ENCODE measurements around the gene ARAP1. TPM values are rescaled to one million over a fixed set of nuclear protein-coding genes. Genes with fewer than 3 reads are reported as not detected.

The ARAP1 gene
- total and polyA plus RNA-seq, 3 experiments from 2014 or later = 39.8 to 64.0 (median 61.2) TPM

- Histone ChIP-seq H3K27ac (ENCODE audit: low read depth, low read length) (no peak overlapping the region), H3K36me3 (ENCODE audit: insufficient read depth, low read length) (no peaks in the 10 kb centered on the region), H3K4me1 (ENCODE audit: insufficient read depth, low read length) (peaks cover 19% of the 10 kb centered on the region), H3K27me3 (ENCODE audit: insufficient read depth, low read length, poor library complexity, severe bottlenecking) (no peaks in the 10 kb centered on the region), H3K4me3 (ENCODE audit: low read length) (no peak overlapping the region), H3K9me3 (ENCODE audit: low read length) (no peaks in the 10 kb centered on the region)
- POLR2A ChIA-PET = no interaction called here
- DNase-seq = no peak
- H3K4me3 Mint-ChIP-seq = no peak overlapping the region
- peaks cover 0 to 3% (median 0%) of the 10 kb centered on the region in 3 donors for H3K36me3 Mint-ChIP-seq
- H3K9me3 Mint-ChIP-seq = no peaks in the 10 kb centered on the region
- CTCF ChIA-PET = interaction anchor here (0.8 to 2.4 kb wide), 2 partner anchors 24 to 64 kb away, joined by 3 to 9 read pairs; no protein-coding TSS in a partner anchor
- H3K27ac Mint-ChIP-seq = peak overlapping the region in 1 of 8 donors; percentile 23
- peaks cover 0 to 2% of the 10 kb centered on the region in 2 donors for H3K27me3 Mint-ChIP-seq
- peaks cover 21 to 30% (median 24%) of the 10 kb centered on the region in 3 donors for H3K4me1 Mint-ChIP-seq
Measured at GRCh38 chr11:72789493-72790131, 37.4 kb upstream of the ARAP1 start.

DNA sequence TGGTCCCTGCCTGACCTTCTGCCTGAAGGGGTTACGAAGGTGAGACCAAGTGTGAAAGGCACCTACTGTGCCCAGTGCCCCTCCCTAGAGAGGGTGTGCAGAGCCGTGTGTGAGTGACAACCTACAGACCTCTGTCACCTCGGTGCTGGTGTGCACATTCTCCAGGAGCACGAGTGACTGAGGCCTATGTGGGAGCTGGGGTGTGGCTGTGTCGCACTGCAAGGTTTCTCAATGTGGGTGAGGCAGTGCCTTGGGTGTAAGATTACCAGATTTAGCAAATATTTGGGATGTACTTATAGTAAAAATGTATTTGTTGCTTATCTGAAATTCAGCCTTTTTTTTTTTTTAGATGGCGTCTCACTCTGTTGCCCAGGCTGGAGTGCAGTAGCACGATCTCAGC is 36.0 kb upstream of the ARAP1 start:
- Histone ChIP-seq H3K27me3 (ENCODE audit: insufficient read depth, low read length, poor library complexity, severe bottlenecking) (no peaks in the 10 kb centered on the region), H3K27ac (ENCODE audit: low read depth, low read length) (peak overlapping the region; percentile 69), H3K4me1 (ENCODE audit: insufficient read depth, low read length) (peaks cover 9% of the 10 kb centered on the region), H3K9me3 (ENCODE audit: low read length) (no peaks in the 10 kb centered on the region), H3K36me3 (ENCODE audit: insufficient read depth, low read length) (no peaks in the 10 kb centered on the region), H3K4me3 (ENCODE audit: low read length) (no peak overlapping the region)
- no peaks in the 10 kb centered on the region for H3K36me3 Mint-ChIP-seq
- DNase-seq = no peak
- H3K4me1 Mint-ChIP-seq = peaks cover 10 to 16% (median 12%) of the 10 kb centered on the region in 3 donors
- peak overlapping the region in 2 of 8 donors; percentile 86 to 90 for H3K27ac Mint-ChIP-seq
- H3K27me3 Mint-ChIP-seq = peaks cover 0 to 2% of the 10 kb centered on the region in 2 donors
- no peak overlapping the region for H3K4me3 Mint-ChIP-seq
- ChIA-PET POLR2A (no interaction called here), CTCF (interaction anchor here (1.8 kb wide), 1 partner anchor 63 kb away, joined by 5 read pairs; no protein-coding TSS in a partner anchor)
- no peaks in the 10 kb centered on the region for H3K9me3 Mint-ChIP-seq

GRCh38 chr11:72787216-72788104 is 35.3 kb upstream of the ARAP1 start:
- ChIA-PET POLR2A (no interaction called here), CTCF (interaction anchor here (1.2 to 1.8 kb wide), 2 partner anchors 26 to 62 kb away, joined by 3 to 5 read pairs; no protein-coding TSS in a partner anchor)
- Mint-ChIP-seq H3K36me3 (no peaks in the 10 kb centered on the region), H3K9me3 (no peaks in the 10 kb centered on the region), H3K4me1 (peaks cover 7 to 13% (median 10%) of the 10 kb centered on the region in 3 donors), H3K4me3 (no peak overlapping the region), H3K27ac (peak overlapping the region in 1 of 8 donors; percentile 86), H3K27me3 (peaks cover 0 to 2% of the 10 kb centered on the region in 2 donors)
- Histone ChIP-seq H3K4me3 (ENCODE audit: low read length) (no peak overlapping the region), H3K36me3 (ENCODE audit: insufficient read depth, low read length) (no peaks in the 10 kb centered on the region), H3K27ac (ENCODE audit: low read depth, low read length) (peak overlapping the region; percentile 69), H3K9me3 (ENCODE audit: low read length) (no peaks in the 10 kb centered on the region), H3K4me1 (ENCODE audit: insufficient read depth, low read length) (peaks cover 3% of the 10 kb centered on the region), H3K27me3 (ENCODE audit: insufficient read depth, low read length, poor library complexity, severe bottlenecking) (no peaks in the 10 kb centered on the region)
- DNase-seq = no peak

DNA sequence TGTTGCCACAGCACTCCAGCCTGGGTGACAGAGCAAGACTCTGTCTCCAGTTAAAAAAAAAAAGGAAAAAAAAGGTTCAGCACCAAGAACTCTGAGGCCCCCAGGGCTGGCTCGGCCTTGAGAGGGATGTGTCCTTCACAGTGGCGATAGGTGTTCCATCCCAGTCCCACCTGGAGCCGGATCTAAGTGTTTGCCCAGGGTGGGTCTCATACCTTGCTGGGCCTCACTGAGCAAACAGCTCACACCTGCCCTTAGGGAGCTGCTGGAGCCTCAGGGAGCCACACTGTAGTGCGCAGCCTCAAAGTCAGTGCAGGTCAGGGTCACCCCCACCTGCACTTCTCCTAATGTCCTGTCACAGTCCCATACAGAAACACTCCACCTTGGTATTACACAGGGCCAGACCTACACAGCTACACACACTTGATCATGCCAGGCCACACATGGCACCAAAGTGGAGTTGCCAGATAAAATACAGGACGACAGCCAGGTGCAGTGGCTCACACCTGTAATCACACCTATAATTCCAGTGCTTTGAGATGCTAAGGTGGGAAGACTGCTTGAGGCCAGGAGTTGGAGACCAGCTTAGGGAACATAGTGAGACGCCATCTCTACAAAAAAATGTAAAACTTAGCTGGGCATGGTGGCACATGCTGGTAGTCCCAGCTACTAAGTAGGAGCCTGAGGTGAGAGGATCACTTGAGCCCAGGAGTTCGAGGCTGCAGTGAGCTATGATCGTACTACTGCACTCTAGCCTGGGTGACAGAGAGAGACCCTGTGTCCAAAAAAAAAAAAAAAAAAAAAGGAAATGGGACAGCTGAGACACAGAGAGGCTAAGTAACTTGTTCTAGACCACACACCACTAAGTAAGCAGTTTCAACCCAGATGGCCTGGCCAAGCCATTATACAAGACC is 34.4 kb upstream of the ARAP1 start:
- Histone ChIP-seq H3K27ac (ENCODE audit: low read depth, low read length) (peak overlapping the region; percentile 69), H3K27me3 (ENCODE audit: insufficient read depth, low read length, poor library complexity, severe bottlenecking) (no peaks in the 10 kb centered on the region), H3K36me3 (ENCODE audit: insufficient read depth, low read length) (no peaks in the 10 kb centered on the region), H3K4me1 (ENCODE audit: insufficient read depth, low read length) (peaks cover 8% of the 10 kb centered on the region), H3K9me3 (ENCODE audit: low read length) (no peaks in the 10 kb centered on the region), H3K4me3 (ENCODE audit: low read length) (no peak overlapping the region)
- Mint-ChIP-seq H3K9me3 (no peaks in the 10 kb centered on the region), H3K27me3 (peaks cover 0 to 3% of the 10 kb centered on the region in 2 donors), H3K36me3 (no peaks in the 10 kb centered on the region), H3K4me3 (no peak overlapping the region), H3K4me1 (peaks cover 11 to 17% (median 13%) of the 10 kb centered on the region in 3 donors), H3K27ac (peak overlapping the region in 1 of 8 donors; percentile 74)
- ChIA-PET POLR2A (interaction anchor here (0.7 kb wide), 1 partner anchor 57 kb away, joined by 5 read pairs; no protein-coding TSS in a partner anchor), CTCF (interaction anchor here (0.7 to 1.8 kb wide), 3 partner anchors 8 to 61 kb away, joined by 3 to 5 read pairs (median 3); no protein-coding TSS in a partner anchor)
- no peak for DNase-seq

DNA sequence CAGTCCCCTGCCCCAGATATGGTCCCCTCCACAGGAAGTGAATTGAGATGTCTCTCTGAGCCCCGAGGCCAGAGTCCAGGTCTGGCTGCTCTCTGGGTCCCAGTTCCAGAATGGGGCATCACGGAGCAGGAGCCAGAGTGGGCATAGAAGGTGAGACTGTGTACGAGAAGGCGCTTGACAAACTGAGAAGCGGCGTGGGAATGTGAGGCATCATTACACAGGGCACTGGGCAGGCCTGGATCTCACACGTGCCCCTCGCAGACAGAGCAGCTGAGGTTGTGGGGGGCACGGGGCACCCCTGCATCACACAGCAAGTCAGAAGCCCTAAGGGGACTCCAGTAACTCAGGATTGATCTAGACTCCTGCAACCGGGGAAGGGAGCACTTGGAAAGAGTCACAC is 32.5 kb upstream of the ARAP1 start:
- peak overlapping the region in 1 of 8 donors; percentile 93 for H3K27ac Mint-ChIP-seq

DNA sequence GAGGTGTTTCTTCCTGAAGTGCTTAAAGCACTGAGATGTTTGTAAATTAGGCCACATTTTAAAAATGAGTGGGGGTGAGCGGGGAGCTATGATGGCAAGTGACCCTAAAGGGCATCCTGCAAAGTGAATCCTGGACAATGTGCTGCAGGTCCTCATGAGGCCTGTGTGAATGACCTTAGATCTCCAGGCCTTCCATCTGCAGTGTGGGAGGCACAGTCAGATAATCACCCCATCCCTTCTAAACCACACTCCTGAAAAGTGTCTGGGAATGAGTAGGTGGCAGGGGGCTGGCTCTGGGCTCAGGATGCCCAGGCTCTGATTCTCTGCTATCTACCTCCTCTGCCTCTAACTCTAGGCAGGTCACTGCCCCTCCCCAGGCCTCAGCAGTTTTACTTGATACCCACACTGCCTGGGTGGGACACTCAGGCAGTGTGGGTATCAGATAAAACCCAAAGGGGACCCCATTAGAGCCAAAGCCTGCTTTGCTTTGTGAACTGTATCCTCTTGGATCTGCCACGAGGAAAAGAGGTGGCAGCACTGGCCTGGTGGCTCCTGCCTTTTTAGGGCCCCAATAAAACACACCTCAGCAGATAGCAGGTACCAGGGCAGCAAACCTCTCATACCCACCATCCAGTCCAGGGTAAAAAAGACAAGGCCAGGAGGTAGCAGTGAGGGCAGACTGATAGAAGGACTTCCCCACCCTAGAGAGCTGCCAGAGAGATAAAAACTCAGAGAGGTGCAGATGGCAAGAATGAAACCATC is 31.1 kb upstream of the ARAP1 start:
- peak overlapping the region in 5 of 8 donors; percentile 68 to 89 (median 85) for H3K27ac Mint-ChIP-seq
- ChIA-PET POLR2A (no interaction called here), CTCF (interaction anchor here (1.5 to 2.3 kb wide), 3 partner anchors 9 to 30 kb away, joined by 5 to 7 read pairs (median 6); partner anchors contain the start of gene STARD10)
- peaks cover 21 to 32% (median 24%) of the 10 kb centered on the region in 3 donors for H3K4me1 Mint-ChIP-seq
- no peaks in the 10 kb centered on the region for H3K9me3 Mint-ChIP-seq
- Histone ChIP-seq H3K36me3 (ENCODE audit: insufficient read depth, low read length) (no peaks in the 10 kb centered on the region), H3K4me1 (ENCODE audit: insufficient read depth, low read length) (peaks cover 17% of the 10 kb centered on the region), H3K9me3 (ENCODE audit: low read length) (no peaks in the 10 kb centered on the region), H3K4me3 (ENCODE audit: low read length) (no peak overlapping the region), H3K27me3 (ENCODE audit: insufficient read depth, low read length, poor library complexity, severe bottlenecking) (no peaks in the 10 kb centered on the region), H3K27ac (ENCODE audit: low read depth, low read length) (no peak overlapping the region)
- peak overlapping the region; percentile 30 to 96 (median 83) for H3K4me3 Mint-ChIP-seq
- no peaks in the 10 kb centered on the region for H3K36me3 Mint-ChIP-seq
- H3K27me3 Mint-ChIP-seq = peaks cover 0 to 3% of the 10 kb centered on the region in 2 donors
- no peak for DNase-seq

More for the DNA sequence above, 32.5 kb upstream of the ARAP1 start:
- peaks cover 17% of the 10 kb centered on the region for H3K4me1 ChIP-seq (ENCODE audit: insufficient read depth, low read length)
- no peaks in the 10 kb centered on the region for H3K27me3 ChIP-seq (ENCODE audit: insufficient read depth, low read length, poor library complexity, severe bottlenecking)
- Mint-ChIP-seq H3K4me1 (peaks cover 18 to 26% (median 18%) of the 10 kb centered on the region in 3 donors), H3K27me3 (peaks cover 0 to 3% of the 10 kb centered on the region in 2 donors), H3K9me3 (no peaks in the 10 kb centered on the region), H3K4me3 (no peak overlapping the region), H3K36me3 (no peaks in the 10 kb centered on the region)
- CTCF ChIA-PET = interaction anchor here (0.9 to 2.3 kb wide), 2 partner anchors 8 to 10 kb away, joined by 3 to 7 read pairs; partner anchors contain the start of gene STARD10
- H3K27ac ChIP-seq (ENCODE audit: low read depth, low read length) = no peak overlapping the region
- DNase-seq = no peak
- POLR2A ChIA-PET = no interaction called here
- no peaks in the 10 kb centered on the region for H3K36me3 ChIP-seq (ENCODE audit: insufficient read depth, low read length)
- H3K9me3 ChIP-seq (ENCODE audit: low read length) = no peaks in the 10 kb centered on the region
- no peak overlapping the region for H3K4me3 ChIP-seq (ENCODE audit: low read length)

Data from CD8-positive, alpha-beta memory T cell (primary cell).